ENCODE data around the gene NPY4R.
"Not testable (repeated sequence)": the region's sequence is repeated elsewhere in the genome, so short reads cannot be mapped to it uniquely, and the experiment has no call there.

NPY4R gene, protein sequence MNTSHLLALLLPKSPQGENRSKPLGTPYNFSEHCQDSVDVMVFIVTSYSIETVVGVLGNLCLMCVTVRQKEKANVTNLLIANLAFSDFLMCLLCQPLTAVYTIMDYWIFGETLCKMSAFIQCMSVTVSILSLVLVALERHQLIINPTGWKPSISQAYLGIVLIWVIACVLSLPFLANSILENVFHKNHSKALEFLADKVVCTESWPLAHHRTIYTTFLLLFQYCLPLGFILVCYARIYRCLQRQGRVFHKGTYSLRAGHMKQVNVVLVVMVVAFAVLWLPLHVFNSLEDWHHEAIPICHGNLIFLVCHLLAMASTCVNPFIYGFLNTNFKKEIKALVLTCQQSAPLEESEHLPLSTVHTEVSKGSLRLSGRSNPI

DNA sequence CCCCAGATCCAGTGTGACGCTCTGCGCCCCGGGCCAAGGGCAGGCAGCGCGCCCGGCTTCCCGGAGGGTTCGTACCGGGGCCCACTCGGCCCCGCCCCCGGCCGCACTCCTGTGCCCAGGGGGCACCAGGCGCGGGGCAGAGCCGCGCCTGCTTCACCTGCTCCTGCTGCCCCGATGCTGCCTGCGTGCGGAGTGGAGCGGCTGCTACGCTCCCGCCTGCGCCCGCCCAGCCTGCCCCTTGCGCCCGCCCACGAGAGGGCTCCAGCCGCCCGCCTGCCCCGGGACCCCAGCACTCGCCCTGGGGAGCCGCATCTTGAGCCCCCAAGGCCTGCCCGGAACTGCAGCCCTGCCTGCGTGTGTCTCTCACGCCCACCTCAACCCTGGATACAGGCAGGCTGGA is at the start of gene NPY4R:
Gene NPY4R (minus strand): TSS at position 194 of the 400 bp plus-strand sequence. CDS start 3,323 bp downstream, outside the sequence.
- not testable (repeated sequence) for H3K4me2 ChIP-seq (ENCODE audit: low read length); H3K9ac ChIP-seq (ENCODE audit: low read length); H3K36me3 ChIP-seq (replicated peaks; ENCODE audit: low read depth, low read length); H2AFZ ChIP-seq (ENCODE audit: low read depth, low read length); H3K4me3 ChIP-seq (ENCODE audit: low read length); H3K79me2 ChIP-seq (ENCODE audit: low read length); H3K9me3 ChIP-seq (ENCODE audit: insufficient read depth, low read length); H4K20me1 ChIP-seq (ENCODE audit: insufficient read depth, low read length); H3K27ac ChIP-seq (ENCODE audit: low read length); H3K4me1 ChIP-seq (ENCODE audit: low read length); H3K27me3 ChIP-seq (ENCODE audit: low read depth, low read length)

DNA sequence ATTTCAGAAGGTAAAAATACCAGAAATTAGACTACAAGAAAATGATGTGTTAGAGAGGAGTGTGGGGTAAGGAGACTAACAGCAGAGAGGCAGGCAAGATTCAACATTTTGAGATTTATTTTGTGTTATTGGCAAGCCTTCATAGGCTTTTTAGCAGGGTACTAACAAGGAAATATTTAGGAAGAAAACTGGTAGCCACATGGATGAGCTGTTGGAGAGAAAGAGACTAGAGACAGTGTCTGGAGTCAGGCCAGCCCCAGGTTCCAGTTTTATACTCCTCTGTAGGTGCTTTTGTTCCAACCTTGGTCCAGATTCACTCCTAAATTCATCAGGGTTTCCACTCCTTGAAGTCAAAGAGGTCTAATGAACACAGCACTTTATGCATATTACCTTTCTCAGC is 49.6 kb upstream of the NPY4R start:
- H3K27ac ChIP-seq (ENCODE audit: low read length) = no peak overlapping the region
- no peaks in the 10 kb centered on the region for H3K9me3 ChIP-seq (ENCODE audit: insufficient read depth, low read length)
- H3K4me3 ChIP-seq (ENCODE audit: low read length) = no peak overlapping the region
- TF ChIP-seq, protein P1, sequence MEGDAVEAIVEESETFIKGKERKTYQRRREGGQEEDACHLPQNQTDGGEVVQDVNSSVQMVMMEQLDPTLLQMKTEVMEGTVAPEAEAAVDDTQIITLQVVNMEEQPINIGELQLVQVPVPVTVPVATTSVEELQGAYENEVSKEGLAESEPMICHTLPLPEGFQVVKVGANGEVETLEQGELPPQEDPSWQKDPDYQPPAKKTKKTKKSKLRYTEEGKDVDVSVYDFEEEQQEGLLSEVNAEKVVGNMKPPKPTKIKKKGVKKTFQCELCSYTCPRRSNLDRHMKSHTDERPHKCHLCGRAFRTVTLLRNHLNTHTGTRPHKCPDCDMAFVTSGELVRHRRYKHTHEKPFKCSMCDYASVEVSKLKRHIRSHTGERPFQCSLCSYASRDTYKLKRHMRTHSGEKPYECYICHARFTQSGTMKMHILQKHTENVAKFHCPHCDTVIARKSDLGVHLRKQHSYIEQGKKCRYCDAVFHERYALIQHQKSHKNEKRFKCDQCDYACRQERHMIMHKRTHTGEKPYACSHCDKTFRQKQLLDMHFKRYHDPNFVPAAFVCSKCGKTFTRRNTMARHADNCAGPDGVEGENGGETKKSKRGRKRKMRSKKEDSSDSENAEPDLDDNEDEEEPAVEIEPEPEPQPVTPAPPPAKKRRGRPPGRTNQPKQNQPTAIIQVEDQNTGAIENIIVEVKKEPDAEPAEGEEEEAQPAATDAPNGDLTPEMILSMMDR (IDR thresholded peaks at IDR 0.05; ENCODE audit: low read depth, low read length) = no peak
- no peak for TF ChIP-seq EZH2phosphoT487 (IDR thresholded peaks at IDR 0.05; ENCODE audit: low read depth)
- H3K9ac ChIP-seq (ENCODE audit: low read length) = no peak overlapping the region
- no peaks in the 10 kb centered on the region for H3K79me2 ChIP-seq (ENCODE audit: low read length)
- H4K20me1 ChIP-seq (ENCODE audit: insufficient read depth, low read length) = no peaks in the 10 kb centered on the region
- no peaks in the 10 kb centered on the region for H3K36me3 ChIP-seq (replicated peaks; ENCODE audit: low read depth, low read length)
- H3K4me2 ChIP-seq (ENCODE audit: low read length) = no peak overlapping the region
- no peaks in the 10 kb centered on the region for H3K4me1 ChIP-seq (ENCODE audit: low read length)
- H3K27me3 ChIP-seq (ENCODE audit: low read depth, low read length) = no peaks in the 10 kb centered on the region
- H2AFZ ChIP-seq (ENCODE audit: low read depth, low read length) = no peak overlapping the region

DNA sequence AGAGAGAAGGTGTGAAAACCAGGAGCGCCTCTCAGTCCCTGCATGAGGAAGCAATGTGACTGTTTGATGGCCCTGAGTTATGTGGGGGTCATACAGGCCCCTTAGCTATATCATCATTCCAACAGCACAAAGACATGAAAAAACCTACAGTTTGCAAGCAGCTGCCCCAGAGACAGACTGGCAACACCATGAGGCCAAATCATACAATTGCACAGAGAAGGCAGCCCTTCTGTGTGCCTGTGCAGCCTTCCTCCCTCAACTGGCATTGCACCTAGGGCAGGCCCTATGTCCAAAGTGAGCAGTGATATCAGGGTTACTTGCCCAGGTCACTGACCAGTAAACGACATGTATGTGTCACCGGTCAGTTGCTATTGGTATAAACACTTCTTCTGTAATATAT is 49.1 kb upstream of the NPY4R start:
- no peaks in the 10 kb centered on the region for H3K36me3 ChIP-seq (replicated peaks; ENCODE audit: low read depth, low read length)
- TF ChIP-seq, protein P1 (IDR thresholded peaks at IDR 0.05; ENCODE audit: low read depth, low read length) = no peak
- no peak for TF ChIP-seq EZH2phosphoT487 (IDR thresholded peaks at IDR 0.05; ENCODE audit: low read depth)
- H3K9ac ChIP-seq (ENCODE audit: low read length) = no peak overlapping the region
- no peak overlapping the region for H3K4me3 ChIP-seq (ENCODE audit: low read length)
- H3K4me2 ChIP-seq (ENCODE audit: low read length) = no peak overlapping the region
- H3K79me2 ChIP-seq (ENCODE audit: low read length) = no peaks in the 10 kb centered on the region
- H3K4me1 ChIP-seq (ENCODE audit: low read length) = no peaks in the 10 kb centered on the region
- H3K27me3 ChIP-seq (ENCODE audit: low read depth, low read length) = no peaks in the 10 kb centered on the region
- H3K27ac ChIP-seq (ENCODE audit: low read length) = no peak overlapping the region
- no peak overlapping the region for H2AFZ ChIP-seq (ENCODE audit: low read depth, low read length)
- H3K9me3 ChIP-seq (ENCODE audit: insufficient read depth, low read length) = no peaks in the 10 kb centered on the region
- H4K20me1 ChIP-seq (ENCODE audit: insufficient read depth, low read length) = no peaks in the 10 kb centered on the region

DNA sequence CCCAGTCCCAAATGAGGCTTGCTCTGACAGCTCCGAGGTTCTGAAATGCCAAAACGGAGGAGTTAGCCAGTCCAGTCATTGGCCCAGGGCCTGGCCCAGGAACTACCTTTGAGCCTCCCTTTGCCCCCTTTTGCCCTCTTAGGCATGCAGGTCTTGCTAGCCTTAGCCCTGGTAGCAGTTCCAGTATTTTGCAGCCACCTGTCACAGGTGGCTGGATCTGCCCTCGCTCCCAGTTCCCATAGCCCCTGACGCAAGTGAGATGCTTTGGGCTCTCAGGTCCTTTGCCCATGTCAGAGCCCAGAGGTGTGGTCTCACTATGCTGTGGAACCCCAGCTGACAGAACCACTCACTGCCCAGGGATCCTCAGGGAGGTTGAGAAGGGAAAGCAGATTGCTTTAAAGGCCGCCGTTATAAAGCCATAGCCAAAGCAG is 48.7 kb upstream of the NPY4R start:
- no peak for TF ChIP-seq EZH2phosphoT487 (IDR thresholded peaks at IDR 0.05; ENCODE audit: low read depth)
- TF ChIP-seq, protein P1 (IDR thresholded peaks at IDR 0.05; ENCODE audit: low read depth, low read length) = no peak
- Histone ChIP-seq H3K4me3 (ENCODE audit: low read length) (no peak overlapping the region), H3K9ac (ENCODE audit: low read length) (no peak overlapping the region), H3K27ac (ENCODE audit: low read length) (no peak overlapping the region), H3K36me3 (replicated peaks; ENCODE audit: low read depth, low read length) (no peaks in the 10 kb centered on the region), H3K9me3 (ENCODE audit: insufficient read depth, low read length) (no peaks in the 10 kb centered on the region), H4K20me1 (ENCODE audit: insufficient read depth, low read length) (no peaks in the 10 kb centered on the region), H3K79me2 (ENCODE audit: low read length) (no peaks in the 10 kb centered on the region), H3K4me1 (ENCODE audit: low read length) (no peaks in the 10 kb centered on the region), H3K4me2 (ENCODE audit: low read length) (no peak overlapping the region), H3K27me3 (ENCODE audit: low read depth, low read length) (no peaks in the 10 kb centered on the region), H2AFZ (ENCODE audit: low read depth, low read length) (no peak overlapping the region)

DNA sequence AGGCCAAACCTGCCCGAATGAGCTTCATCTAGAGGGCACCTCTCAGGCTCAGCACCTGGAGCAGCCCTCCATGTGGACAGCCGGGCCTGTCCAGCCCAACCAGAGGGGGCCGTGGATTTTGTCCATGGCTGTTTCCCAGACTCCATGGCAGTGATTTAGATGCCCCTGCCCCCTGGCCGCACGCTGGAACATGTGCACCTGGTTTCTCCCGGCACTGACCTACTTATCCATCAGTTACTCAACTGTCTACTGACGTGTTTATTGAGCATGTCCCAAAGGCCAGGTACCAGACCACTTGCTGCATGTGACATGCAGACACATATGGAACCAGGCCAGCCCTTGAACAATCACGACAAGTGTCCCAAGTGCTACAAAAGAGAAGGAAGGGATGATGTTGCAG is 47.6 kb upstream of the NPY4R start:
- H3K4me3 ChIP-seq (ENCODE audit: low read length); H3K27ac ChIP-seq (ENCODE audit: low read length); H3K4me1 ChIP-seq (ENCODE audit: low read length): not testable (repeated sequence)

DNA sequence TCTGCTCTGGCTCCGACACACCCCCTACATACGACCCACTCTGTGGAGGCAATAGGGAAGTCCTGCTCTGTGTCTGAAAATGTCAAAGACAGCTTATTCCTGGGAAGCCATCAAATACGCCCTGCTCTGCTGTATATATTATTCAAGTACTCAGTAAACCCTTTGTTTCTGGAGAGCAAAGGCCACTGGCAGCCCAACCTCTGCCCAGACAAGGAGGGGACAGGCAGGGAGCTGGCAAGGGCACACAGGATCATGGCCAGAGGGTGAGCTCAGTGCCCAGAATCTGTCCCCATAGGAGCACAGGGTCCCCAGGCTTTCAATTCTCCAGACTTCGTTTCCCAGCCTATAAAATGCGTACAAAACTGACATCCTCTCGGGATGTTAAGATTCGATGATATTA is 47.0 kb upstream of the NPY4R start:
- H3K4me3 ChIP-seq (ENCODE audit: low read length); H3K9me3 ChIP-seq (ENCODE audit: insufficient read depth, low read length); H3K27me3 ChIP-seq (ENCODE audit: low read depth, low read length); H3K9ac ChIP-seq (ENCODE audit: low read length); H3K79me2 ChIP-seq (ENCODE audit: low read length); H3K27ac ChIP-seq (ENCODE audit: low read length); H3K4me2 ChIP-seq (ENCODE audit: low read length); H3K36me3 ChIP-seq (replicated peaks; ENCODE audit: low read depth, low read length); H4K20me1 ChIP-seq (ENCODE audit: insufficient read depth, low read length); H2AFZ ChIP-seq (ENCODE audit: low read depth, low read length); H3K4me1 ChIP-seq (ENCODE audit: low read length): not testable (repeated sequence)

More for the DNA sequence above, 47.6 kb upstream of the NPY4R start:
- H3K4me2 ChIP-seq (ENCODE audit: low read length); H3K79me2 ChIP-seq (ENCODE audit: low read length); H2AFZ ChIP-seq (ENCODE audit: low read depth, low read length); H3K9ac ChIP-seq (ENCODE audit: low read length); H3K27me3 ChIP-seq (ENCODE audit: low read depth, low read length); H3K36me3 ChIP-seq (replicated peaks; ENCODE audit: low read depth, low read length); H4K20me1 ChIP-seq (ENCODE audit: insufficient read depth, low read length); H3K9me3 ChIP-seq (ENCODE audit: insufficient read depth, low read length): not testable (repeated sequence)

DNA sequence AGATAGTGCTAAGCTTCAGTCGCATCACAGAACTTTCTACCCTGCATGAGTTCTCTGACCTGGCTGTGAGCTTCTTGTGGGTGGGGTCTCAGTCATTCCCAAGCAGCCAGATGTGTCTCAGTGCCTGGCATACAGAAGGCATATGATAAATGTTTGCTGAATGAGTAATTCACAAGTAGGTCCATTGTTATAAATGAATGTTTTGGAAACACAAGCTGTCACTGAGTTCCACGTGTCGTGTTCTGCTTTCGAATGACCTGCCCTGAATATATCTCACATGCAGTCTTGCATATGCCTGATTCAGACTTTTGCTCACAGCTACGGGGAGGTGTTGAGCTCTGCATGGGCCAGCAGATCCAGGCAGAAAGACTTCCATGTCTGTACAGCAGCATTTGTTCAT is 46.2 kb upstream of the NPY4R start:
- not testable (repeated sequence) for H3K4me2 ChIP-seq (ENCODE audit: low read length); H3K36me3 ChIP-seq (replicated peaks; ENCODE audit: low read depth, low read length); H3K4me1 ChIP-seq (ENCODE audit: low read length); H3K9ac ChIP-seq (ENCODE audit: low read length); H4K20me1 ChIP-seq (ENCODE audit: insufficient read depth, low read length); H3K9me3 ChIP-seq (ENCODE audit: insufficient read depth, low read length); H2AFZ ChIP-seq (ENCODE audit: low read depth, low read length); H3K27me3 ChIP-seq (ENCODE audit: low read depth, low read length); H3K79me2 ChIP-seq (ENCODE audit: low read length); H3K4me3 ChIP-seq (ENCODE audit: low read length); H3K27ac ChIP-seq (ENCODE audit: low read length)

Measured in OCI-LY3 (cell line).